Measurements from ENCODE around the gene ARID1B.

The ARID1B gene

DNA sequence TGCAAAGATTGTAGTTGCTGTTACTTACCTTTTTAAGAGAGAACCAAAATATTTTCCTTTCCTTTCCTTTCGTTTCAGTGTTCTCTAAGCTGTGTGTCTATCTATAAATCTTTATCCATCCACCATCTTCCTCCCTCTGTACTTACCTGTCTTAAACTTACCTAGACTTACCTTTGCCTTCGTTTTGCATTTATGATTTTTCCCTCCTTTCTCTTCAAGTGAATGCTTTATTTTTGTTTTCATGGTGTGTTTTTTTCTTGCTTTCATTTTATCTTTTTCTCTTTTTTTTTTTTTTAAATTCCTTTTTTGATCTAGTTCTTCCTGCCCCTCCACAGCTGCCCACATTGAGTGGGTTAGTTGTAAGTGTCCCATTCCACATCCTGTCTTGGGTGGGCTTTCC is 26.2 kb downstream of the ARID1B start:
- WGBS, 2 donors (ENCODE audit: extremely low coverage in 2 of 2, insufficient read length in 2 of 2, insufficient replicate concordance in 1 of 2): no CpG with 5 or more reads among the region's 2 CpGs
- no peak overlapping the region for H3K23ac ChIP-seq (ENCODE audit: low read depth, low read length, poor library complexity)
- no peak overlapping the region for H4K8ac ChIP-seq (ENCODE audit: low read depth, low read length)
- H3K4me2 ChIP-seq (ENCODE audit: insufficient read depth, low read length, poor library complexity, severe bottlenecking): no peak overlapping the region
- DNase-seq (ENCODE audit: low spot score): no peak
- H3K14ac ChIP-seq (ENCODE audit: low read length): no peak overlapping the region
- H3K4me3 ChIP-seq (ENCODE audit: low read length in 2 of 2): no peak overlapping the region
- no peaks in the 10 kb centered on the region for H3K27me3 ChIP-seq (ENCODE audit: control insufficient read depth in 3 of 3, insufficient read depth in 3 of 3, low read depth in 1 of 3, low read length in 3 of 3)
- no peak overlapping the region for H3K9ac ChIP-seq (ENCODE audit: low read depth, low read length, poor library complexity)
- peaks cover 6% of the 10 kb centered on the region for H3K79me1 ChIP-seq (ENCODE audit: low read depth, low read length)
- H3K27ac ChIP-seq (replicated peaks; ENCODE audit: low read length): no peak overlapping the region
- peaks cover 0 to 11% of the 10 kb centered on the region in 2 donors for H3K4me1 ChIP-seq (ENCODE audit: control insufficient read depth in 2 of 2, insufficient read depth in 1 of 2, low read depth in 1 of 2, low read length in 2 of 2)
- H3K36me3 ChIP-seq (replicated peaks in 1 of 2; ENCODE audit: control insufficient read depth in 2 of 2, insufficient read depth in 2 of 2, low read length in 2 of 2): peaks cover 0 to 10% of the 10 kb centered on the region in 2 donors
- no peak overlapping the region for H2BK120ac ChIP-seq (ENCODE audit: low read depth, low read length)
- no peaks in the 10 kb centered on the region for H3K9me3 ChIP-seq (replicated peaks in 1 of 2; ENCODE audit: control insufficient read depth in 2 of 2, insufficient read depth in 1 of 2, low read depth in 1 of 2, low read length in 2 of 2)
- no peak overlapping the region for H2BK12ac ChIP-seq (ENCODE audit: low read length)
- H3K18ac ChIP-seq (ENCODE audit: low read length): no peak overlapping the region
- H2BK5ac ChIP-seq (ENCODE audit: low read length): no peak overlapping the region
- no peak overlapping the region for H4K91ac ChIP-seq (ENCODE audit: low read depth, low read length, poor library complexity)
- H2BK15ac ChIP-seq (ENCODE audit: low read length): no peak overlapping the region
- no peak overlapping the region for H2AFZ ChIP-seq (ENCODE audit: low read length)
- no peak overlapping the region for H2AK5ac ChIP-seq (ENCODE audit: low read depth, low read length)
- no peak overlapping the region for H3K4ac ChIP-seq (ENCODE audit: low read length)

DNA sequence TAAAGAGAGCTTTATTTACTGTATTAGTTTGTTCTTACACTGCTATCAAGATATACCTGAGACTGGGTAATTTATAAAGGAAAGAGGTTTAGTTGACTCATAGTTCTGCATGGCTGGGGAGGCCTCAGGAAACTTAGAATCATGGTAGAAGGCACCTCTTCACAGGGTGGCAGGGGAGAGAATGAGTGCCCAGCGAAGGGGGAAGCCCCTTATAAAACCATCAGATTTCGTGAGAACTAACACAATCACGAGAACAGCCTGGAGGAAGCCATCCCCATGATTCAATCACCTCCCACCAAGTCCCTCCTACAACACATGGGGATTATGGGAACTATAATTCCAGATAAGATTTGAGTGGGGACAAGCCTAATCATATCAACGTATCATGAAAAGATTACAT is 27.2 kb downstream of the ARID1B start:
- H3K9ac ChIP-seq (ENCODE audit: low read depth, low read length, poor library complexity): no peak overlapping the region
- H2BK12ac ChIP-seq (ENCODE audit: low read length): no peak overlapping the region
- H2AFZ ChIP-seq (ENCODE audit: low read length): no peak overlapping the region
- no peak overlapping the region for H3K27ac ChIP-seq (replicated peaks; ENCODE audit: low read length)
- no peaks in the 10 kb centered on the region for H3K27me3 ChIP-seq (ENCODE audit: control insufficient read depth in 3 of 3, insufficient read depth in 3 of 3, low read depth in 1 of 3, low read length in 3 of 3)
- H3K14ac ChIP-seq (ENCODE audit: low read length): no peak overlapping the region
- no peak overlapping the region for H3K18ac ChIP-seq (ENCODE audit: low read length)
- no peak for DNase-seq (ENCODE audit: low spot score)
- peaks cover 6% of the 10 kb centered on the region for H3K79me1 ChIP-seq (ENCODE audit: low read depth, low read length)
- no peak overlapping the region for H4K91ac ChIP-seq (ENCODE audit: low read depth, low read length, poor library complexity)
- WGBS, 2 donors (ENCODE audit: extremely low coverage in 2 of 2, insufficient read length in 2 of 2, insufficient replicate concordance in 1 of 2): no CpG with 5 or more reads among the region's 4 CpGs
- H3K4me3 ChIP-seq (ENCODE audit: low read length in 2 of 2): no peak overlapping the region
- H4K8ac ChIP-seq (ENCODE audit: low read depth, low read length): no peak overlapping the region
- no peak overlapping the region for H3K4me2 ChIP-seq (ENCODE audit: insufficient read depth, low read length, poor library complexity, severe bottlenecking)
- H3K4me1 ChIP-seq (ENCODE audit: control insufficient read depth in 2 of 2, insufficient read depth in 1 of 2, low read depth in 1 of 2, low read length in 2 of 2): peaks cover 0 to 19% of the 10 kb centered on the region in 2 donors
- no peak overlapping the region for H2BK15ac ChIP-seq (ENCODE audit: low read length)
- H3K9me3 ChIP-seq (replicated peaks in 1 of 2; ENCODE audit: control insufficient read depth in 2 of 2, insufficient read depth in 1 of 2, low read depth in 1 of 2, low read length in 2 of 2): no peaks in the 10 kb centered on the region
- H3K36me3 ChIP-seq (replicated peaks in 1 of 2; ENCODE audit: control insufficient read depth in 2 of 2, insufficient read depth in 2 of 2, low read length in 2 of 2): peaks cover 0 to 7% of the 10 kb centered on the region in 2 donors
- no peak overlapping the region for H3K4ac ChIP-seq (ENCODE audit: low read length)
- no peak overlapping the region for H2BK120ac ChIP-seq (ENCODE audit: low read depth, low read length)
- no peak overlapping the region for H2BK5ac ChIP-seq (ENCODE audit: low read length)
- no peak overlapping the region for H2AK5ac ChIP-seq (ENCODE audit: low read depth, low read length)
- no peak overlapping the region for H3K23ac ChIP-seq (ENCODE audit: low read depth, low read length, poor library complexity)

DNA sequence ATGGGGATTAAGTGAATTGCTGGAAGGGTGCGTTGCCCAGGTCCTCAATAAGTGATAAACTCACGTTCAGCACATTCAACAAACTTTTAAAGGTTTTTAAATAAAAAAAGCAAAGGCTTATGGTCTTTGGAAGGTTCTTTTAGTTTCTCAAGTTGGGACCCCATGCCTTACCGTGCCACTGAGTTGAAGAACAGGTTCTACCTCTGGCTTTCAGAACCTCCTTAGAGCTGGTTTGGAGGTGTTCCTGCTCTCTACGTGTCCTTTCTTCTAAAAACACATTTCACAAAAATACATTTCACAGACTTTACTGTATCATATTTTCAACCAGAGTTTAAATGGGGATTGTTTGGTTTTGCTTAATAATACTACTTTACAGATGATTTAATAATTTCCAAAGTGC is 29.0 kb downstream of the ARID1B start:
- WGBS, 2 donors (ENCODE audit: extremely low coverage in 2 of 2, insufficient read length in 2 of 2, insufficient replicate concordance in 1 of 2): no CpG with 5 or more reads among the region's 4 CpGs
- no peak overlapping the region for H3K27ac ChIP-seq (replicated peaks; ENCODE audit: low read length)
- no peak overlapping the region for H2BK12ac ChIP-seq (ENCODE audit: low read length)
- H2BK5ac ChIP-seq (ENCODE audit: low read length): no peak overlapping the region
- peaks cover 12% of the 10 kb centered on the region for H3K79me1 ChIP-seq (ENCODE audit: low read depth, low read length)
- no peak overlapping the region for H3K14ac ChIP-seq (ENCODE audit: low read length)
- H2AK5ac ChIP-seq (ENCODE audit: low read depth, low read length): no peak overlapping the region
- DNase-seq (ENCODE audit: low spot score): no peak
- H2BK15ac ChIP-seq (ENCODE audit: low read length): no peak overlapping the region
- H3K4me3 ChIP-seq (ENCODE audit: low read length in 2 of 2): no peak overlapping the region
- H2AFZ ChIP-seq (ENCODE audit: low read length): no peak overlapping the region
- H4K91ac ChIP-seq (ENCODE audit: low read depth, low read length, poor library complexity): no peak overlapping the region
- peaks cover 0 to 19% of the 10 kb centered on the region in 2 donors for H3K4me1 ChIP-seq (ENCODE audit: control insufficient read depth in 2 of 2, insufficient read depth in 1 of 2, low read depth in 1 of 2, low read length in 2 of 2)
- H3K4me2 ChIP-seq (ENCODE audit: insufficient read depth, low read length, poor library complexity, severe bottlenecking): no peak overlapping the region
- no peak overlapping the region for H3K23ac ChIP-seq (ENCODE audit: low read depth, low read length, poor library complexity)
- no peaks in the 10 kb centered on the region for H3K36me3 ChIP-seq (replicated peaks in 1 of 2; ENCODE audit: control insufficient read depth in 2 of 2, insufficient read depth in 2 of 2, low read length in 2 of 2)
- H2BK120ac ChIP-seq (ENCODE audit: low read depth, low read length): no peak overlapping the region
- no peak overlapping the region for H3K9ac ChIP-seq (ENCODE audit: low read depth, low read length, poor library complexity)
- no peaks in the 10 kb centered on the region for H3K27me3 ChIP-seq (ENCODE audit: control insufficient read depth in 3 of 3, insufficient read depth in 3 of 3, low read depth in 1 of 3, low read length in 3 of 3)
- H3K9me3 ChIP-seq (replicated peaks in 1 of 2; ENCODE audit: control insufficient read depth in 2 of 2, insufficient read depth in 1 of 2, low read depth in 1 of 2, low read length in 2 of 2): peaks cover 0 to 6% of the 10 kb centered on the region in 2 donors
- no peak overlapping the region for H3K18ac ChIP-seq (ENCODE audit: low read length)
- no peak overlapping the region for H4K8ac ChIP-seq (ENCODE audit: low read depth, low read length)
- H3K4ac ChIP-seq (ENCODE audit: low read length): no peak overlapping the region

DNA sequence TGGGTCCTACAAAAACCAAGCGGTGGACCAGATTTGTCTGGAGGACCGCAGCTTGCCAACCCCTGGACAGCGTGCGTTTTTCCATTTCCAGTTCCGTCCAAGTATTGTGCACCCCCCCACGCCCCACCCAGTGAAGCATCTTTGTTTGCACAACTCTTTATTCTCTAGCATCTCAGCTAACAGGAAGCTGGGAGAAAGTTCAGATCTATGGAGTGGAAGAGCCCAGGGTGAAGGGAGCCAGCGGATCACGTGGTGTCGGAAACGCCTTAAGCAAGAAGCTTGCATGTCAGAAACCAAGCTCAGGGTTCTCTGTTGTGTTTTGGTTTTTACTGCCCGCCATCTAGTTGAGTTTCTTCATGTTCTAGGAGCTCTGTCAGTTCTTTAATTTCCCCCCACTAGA is 29.9 kb downstream of the ARID1B start:
- Histone ChIP-seq H4K91ac (ENCODE audit: low read depth, low read length, poor library complexity) (no peak overlapping the region), H3K4ac (ENCODE audit: low read length) (no peak overlapping the region), H3K4me3 (ENCODE audit: low read length in 2 of 2) (no peak overlapping the region), H3K27me3 (ENCODE audit: control insufficient read depth in 3 of 3, insufficient read depth in 3 of 3, low read depth in 1 of 3, low read length in 3 of 3) (no peaks in the 10 kb centered on the region), H2BK15ac (ENCODE audit: low read length) (no peak overlapping the region), H4K8ac (ENCODE audit: low read depth, low read length) (no peak overlapping the region), H3K4me2 (ENCODE audit: insufficient read depth, low read length, poor library complexity, severe bottlenecking) (no peak overlapping the region), H3K23ac (ENCODE audit: low read depth, low read length, poor library complexity) (no peak overlapping the region), H2AFZ (ENCODE audit: low read length) (no peak overlapping the region), H3K9ac (ENCODE audit: low read depth, low read length, poor library complexity) (no peak overlapping the region), H2BK5ac (ENCODE audit: low read length) (no peak overlapping the region), H3K27ac (replicated peaks; ENCODE audit: low read length) (no peak overlapping the region), H3K14ac (ENCODE audit: low read length) (no peak overlapping the region), H2BK120ac (ENCODE audit: low read depth, low read length) (no peak overlapping the region), H3K79me1 (ENCODE audit: low read depth, low read length) (peaks cover 13% of the 10 kb centered on the region), H2BK12ac (ENCODE audit: low read length) (no peak overlapping the region), H2AK5ac (ENCODE audit: low read depth, low read length) (no peak overlapping the region), H3K4me1 (ENCODE audit: control insufficient read depth in 2 of 2, insufficient read depth in 1 of 2, low read depth in 1 of 2, low read length in 2 of 2) (peaks cover 0 to 17% of the 10 kb centered on the region in 2 donors), H3K36me3 (replicated peaks in 1 of 2; ENCODE audit: control insufficient read depth in 2 of 2, insufficient read depth in 2 of 2, low read length in 2 of 2) (no peaks in the 10 kb centered on the region), H3K9me3 (replicated peaks in 1 of 2; ENCODE audit: control insufficient read depth in 2 of 2, insufficient read depth in 1 of 2, low read depth in 1 of 2, low read length in 2 of 2) (peaks cover 0 to 6% of the 10 kb centered on the region in 2 donors), H3K18ac (ENCODE audit: low read length) (no peak overlapping the region)
- DNase-seq (ENCODE audit: low spot score): no peak
- no CpG with 5 or more reads among the region's 11 CpGs for WGBS, 2 donors (ENCODE audit: extremely low coverage in 2 of 2, insufficient read length in 2 of 2, insufficient replicate concordance in 1 of 2)
